ENCODE results near the gene XRCC3. TPM values are rescaled to one million over a fixed set of nuclear protein-coding genes. Genes with fewer than 3 reads are reported as not detected.

Gene XRCC3
- total RNA-seq, 6 donors from 2014 or later, result 2.4 to 16.8 (median 5.8) TPM

DNA sequence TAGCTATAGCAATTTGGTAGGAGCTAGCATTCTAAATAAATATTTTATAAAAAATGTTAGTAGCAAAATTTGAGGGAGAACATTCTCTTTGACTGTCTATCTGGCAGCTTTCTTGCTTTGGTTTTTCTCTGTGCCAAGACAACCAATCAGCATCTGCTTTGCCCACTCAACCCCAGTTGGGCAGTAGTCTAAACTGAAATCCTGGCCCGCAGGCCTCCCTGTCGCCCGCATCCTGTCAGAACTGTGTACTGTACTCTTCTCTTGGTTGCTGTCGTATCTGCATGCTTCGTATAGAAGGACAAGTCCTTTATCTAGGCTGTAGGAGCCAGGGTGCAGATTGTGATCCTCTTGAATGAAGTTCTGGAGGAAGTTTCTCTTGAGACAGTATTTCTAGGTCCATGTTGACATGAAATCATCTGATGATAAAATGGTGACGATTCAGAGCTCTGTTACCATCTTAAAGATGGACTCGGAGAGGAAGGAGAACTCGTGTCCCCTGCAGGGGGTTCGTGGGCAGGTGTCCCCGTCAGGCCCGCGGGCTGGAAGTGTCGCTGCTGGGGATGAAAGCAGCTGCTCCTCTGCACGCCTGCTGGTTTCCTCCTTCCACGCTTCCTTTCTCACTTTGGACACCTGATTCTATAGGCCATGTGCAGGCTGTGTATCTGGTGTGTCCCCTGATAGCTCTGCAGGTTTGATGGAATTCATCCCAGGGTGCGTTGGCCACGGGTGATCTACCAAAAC, 34.6 kb downstream of the XRCC3 start:
- ATAC-seq (ENCODE audit: low FRiP score in 2 of 2) (no peak), DNase-seq (no peak)
- Histone ChIP-seq H3K4me1 (peaks cover 0 to 11% (median 6%) of the 10 kb centered on the region in 4 donors), H3K9me3 (no peaks in the 10 kb centered on the region), H3K27me3 (no peaks in the 10 kb centered on the region), H3K27ac (no peak overlapping the region), H3K36me3 (peaks cover 40 to 100% (median 96%) of the 10 kb centered on the region in 4 donors), H3K4me3 (no peak overlapping the region)
- no peak for TF ChIP-seq EP300 (IDR thresholded peaks at IDR 0.05)
- TF ChIP-seq, protein P1, sequence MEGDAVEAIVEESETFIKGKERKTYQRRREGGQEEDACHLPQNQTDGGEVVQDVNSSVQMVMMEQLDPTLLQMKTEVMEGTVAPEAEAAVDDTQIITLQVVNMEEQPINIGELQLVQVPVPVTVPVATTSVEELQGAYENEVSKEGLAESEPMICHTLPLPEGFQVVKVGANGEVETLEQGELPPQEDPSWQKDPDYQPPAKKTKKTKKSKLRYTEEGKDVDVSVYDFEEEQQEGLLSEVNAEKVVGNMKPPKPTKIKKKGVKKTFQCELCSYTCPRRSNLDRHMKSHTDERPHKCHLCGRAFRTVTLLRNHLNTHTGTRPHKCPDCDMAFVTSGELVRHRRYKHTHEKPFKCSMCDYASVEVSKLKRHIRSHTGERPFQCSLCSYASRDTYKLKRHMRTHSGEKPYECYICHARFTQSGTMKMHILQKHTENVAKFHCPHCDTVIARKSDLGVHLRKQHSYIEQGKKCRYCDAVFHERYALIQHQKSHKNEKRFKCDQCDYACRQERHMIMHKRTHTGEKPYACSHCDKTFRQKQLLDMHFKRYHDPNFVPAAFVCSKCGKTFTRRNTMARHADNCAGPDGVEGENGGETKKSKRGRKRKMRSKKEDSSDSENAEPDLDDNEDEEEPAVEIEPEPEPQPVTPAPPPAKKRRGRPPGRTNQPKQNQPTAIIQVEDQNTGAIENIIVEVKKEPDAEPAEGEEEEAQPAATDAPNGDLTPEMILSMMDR (IDR thresholded peaks at IDR 0.05), result no peak
- TF ChIP-seq POLR2AphosphoS5 (IDR thresholded peaks at IDR 0.05), result no peak
- TF ChIP-seq POLR2A (IDR thresholded peaks at IDR 0.05), result no peak
- WGBS, 2 donors, result 87 to 89% methylated on average over 12 to 17 of the region's 17 CpGs

DNA sequence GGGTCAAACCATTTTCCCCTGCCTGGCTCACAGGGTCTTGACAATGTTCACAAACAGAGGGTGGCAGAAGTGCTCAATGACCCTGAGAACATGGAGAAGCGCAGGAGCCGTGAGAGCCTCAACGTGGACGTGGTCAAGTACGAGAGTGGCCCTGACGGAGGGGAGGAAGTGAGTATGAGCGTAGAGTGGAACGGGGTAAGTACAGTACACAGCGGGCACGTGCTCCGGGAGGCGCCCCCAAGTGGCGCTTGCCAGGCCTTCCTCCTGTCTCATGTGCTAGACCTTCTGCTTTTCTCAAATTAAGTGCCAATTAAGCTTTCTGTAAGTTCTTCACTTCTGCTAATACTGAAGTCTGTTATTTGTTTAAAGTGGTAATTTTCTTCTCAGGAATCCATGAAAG, 35.9 kb downstream of the XRCC3 start:
- H3K27me3 ChIP-seq, result no peaks in the 10 kb centered on the region
- DNase-seq (peak; percentile 70 to 90), ATAC-seq (ENCODE audit: low FRiP score in 2 of 2) (peak; percentile 89 to 90)
- H3K9me3 ChIP-seq, result no peaks in the 10 kb centered on the region
- TF ChIP-seq EP300 (IDR thresholded peaks at IDR 0.05), result no peak
- TF ChIP-seq, protein P1 (IDR thresholded peaks at IDR 0.05), result peak in 5 of 6 experiments; percentile 17 to 58 (median 31)
- TF ChIP-seq POLR2AphosphoS5 (IDR thresholded peaks at IDR 0.05), result no peak
- TF ChIP-seq POLR2A (IDR thresholded peaks at IDR 0.05), result no peak
- peaks cover 52 to 100% (median 97%) of the 10 kb centered on the region in 4 donors for H3K36me3 ChIP-seq
- H3K27ac ChIP-seq, result no peak overlapping the region
- WGBS, 2 donors, result 24 to 33% methylated on average over 9 to 13 of the region's 13 CpGs
- H3K4me1 ChIP-seq, result peaks cover 0 to 11% (median 6%) of the 10 kb centered on the region in 4 donors
- H3K4me3 ChIP-seq, result no peak overlapping the region

DNA sequence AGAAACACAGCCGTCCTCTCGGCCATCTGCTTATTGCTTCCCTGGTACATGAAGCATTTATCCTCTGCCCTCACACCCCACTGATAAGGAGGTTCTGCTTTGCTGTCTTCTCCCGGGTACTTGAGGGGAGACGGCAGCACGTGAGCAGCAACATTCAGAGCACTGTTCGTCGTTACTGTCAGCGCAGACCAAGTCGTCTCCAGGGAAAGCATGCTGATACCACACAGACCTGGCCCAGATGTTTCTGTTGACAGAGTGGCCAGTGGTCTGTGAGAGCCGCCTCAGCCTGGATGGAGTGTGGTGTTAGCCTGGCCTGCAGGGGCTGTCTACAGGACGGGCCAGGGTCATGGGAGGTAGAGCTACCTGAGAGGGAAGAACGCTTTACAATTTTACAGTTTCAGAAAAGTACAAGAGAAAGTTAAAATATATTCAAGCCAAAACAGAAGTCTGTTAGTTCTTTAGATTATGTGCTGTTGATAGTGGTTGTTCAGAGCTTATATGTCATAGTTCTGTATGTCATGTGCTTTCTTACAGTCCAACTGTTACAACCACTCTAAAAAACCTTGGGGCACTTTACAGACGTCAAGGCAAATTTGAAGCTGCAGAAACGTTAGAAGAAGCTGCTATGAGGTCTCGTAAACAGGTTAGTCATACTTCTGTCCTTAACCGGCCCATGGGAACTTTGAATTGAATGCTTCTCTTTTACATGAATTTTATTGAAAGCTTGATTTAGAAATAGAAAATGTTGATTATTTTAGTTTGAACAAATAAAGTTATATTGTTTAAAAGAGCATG, 38.2 kb downstream of the XRCC3 start:
- no peaks in the 10 kb centered on the region for H3K27me3 ChIP-seq
- DNase-seq (no peak), ATAC-seq (ENCODE audit: low FRiP score in 2 of 2) (no peak)
- H3K4me1 ChIP-seq, result peaks cover 0 to 11% (median 6%) of the 10 kb centered on the region in 4 donors
- H3K9me3 ChIP-seq, result no peaks in the 10 kb centered on the region
- H3K4me3 ChIP-seq, result no peak overlapping the region
- H3K27ac ChIP-seq, result no peak overlapping the region
- TF ChIP-seq POLR2A (IDR thresholded peaks at IDR 0.05) (no peak), POLR2AphosphoS5 (IDR thresholded peaks at IDR 0.05) (no peak)
- TF ChIP-seq, protein P1 (IDR thresholded peaks at IDR 0.05), result no peak
- H3K36me3 ChIP-seq, result peaks cover 64 to 100% (median 98%) of the 10 kb centered on the region in 4 donors
- 85 to 88% methylated on average over 16 of the region's 16 CpGs for WGBS, 2 donors

DNA sequence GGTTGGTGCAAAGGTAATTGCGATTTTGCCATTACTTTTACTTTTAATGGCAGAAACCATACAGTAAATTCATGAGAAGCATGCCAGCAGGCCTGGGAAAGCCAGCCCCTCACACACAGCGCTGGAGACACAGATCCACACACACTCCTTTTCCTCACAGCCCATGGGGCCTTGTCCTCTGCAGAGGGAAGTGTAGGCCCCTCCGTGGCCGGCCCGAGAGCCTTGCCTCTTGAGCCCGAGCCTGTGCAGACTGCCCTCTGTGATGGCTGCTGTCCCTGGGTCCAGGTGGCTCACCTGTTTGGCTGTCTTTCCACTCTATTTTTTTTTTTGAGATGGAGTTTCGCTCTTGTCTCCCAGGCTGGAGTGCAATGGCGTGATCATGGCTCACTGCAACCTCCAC, 39.3 kb downstream of the XRCC3 start:
- ATAC-seq (ENCODE audit: low FRiP score in 2 of 2), result no peak

More for the DNA sequence above, 39.3 kb downstream of the XRCC3 start:
- TF ChIP-seq POLR2AphosphoS5 (IDR thresholded peaks at IDR 0.05) (no peak), EP300 (IDR thresholded peaks at IDR 0.05) (no peak), POLR2A (IDR thresholded peaks at IDR 0.05) (no peak)
- TF ChIP-seq, protein P1 (IDR thresholded peaks at IDR 0.05), result no peak
- H3K4me3 ChIP-seq, result no peak overlapping the region
- H3K36me3 ChIP-seq, result peaks cover 63 to 100% (median 99%) of the 10 kb centered on the region in 4 donors
- 95 to 98% methylated on average over 7 to 8 of the region's 8 CpGs for WGBS, 2 donors
- H3K9me3 ChIP-seq, result no peaks in the 10 kb centered on the region
- H3K27ac ChIP-seq, result no peak overlapping the region
- no peak for DNase-seq
- peaks cover 0 to 11% (median 6%) of the 10 kb centered on the region in 4 donors for H3K4me1 ChIP-seq
- no peaks in the 10 kb centered on the region for H3K27me3 ChIP-seq

Data from upper lobe of left lung (tissue), 6 donors.